Mesothelial cell of epicardium (in vitro differentiated cells): Measurements from ENCODE around the gene GHR. TPM values are rescaled to one million over a fixed set of nuclear protein-coding genes. Genes with fewer than 3 reads are reported as not detected.

Source experiments
- DNase-seq, 2 experiments: peaks; one replicate each; pipeline ENCODE4 v3.0.0; 2021; ENCODE audit warnings: low spot score in 2 of 2; ENCODE audit not compliant: unreplicated experiment in 2 of 2
- H3K27ac Mint-ChIP-seq: 2 replicates; pipeline ENCODE4 v1.8.0; 2021; ENCODE audit warnings: mixed read lengths
- H3K27me3 Mint-ChIP-seq: 2 replicates; pipeline ENCODE4 v1.8.0; 2021; ENCODE audit warnings: low read depth, mixed read lengths
- H3K36me3 Mint-ChIP-seq: 2 replicates; pipeline ENCODE4 v1.8.0; 2021; ENCODE audit warnings: mixed read lengths
- H3K4me1 Mint-ChIP-seq: 2 replicates; pipeline ENCODE4 v1.8.0; 2021; ENCODE audit warnings: mixed read lengths
- H3K4me3 Mint-ChIP-seq: 2 replicates; pipeline ENCODE4 v1.8.0; 2021; ENCODE audit warnings: mild to moderate bottlenecking, moderate library complexity, mixed read lengths
- H3K9me3 Mint-ChIP-seq: 2 replicates; pipeline ENCODE4 v1.8.0; 2021; ENCODE audit warnings: mixed read lengths
- CTCF ChIP-seq: fragments of 200-600 bp; sonication (generic); IDR thresholded peaks from one replicate; pipeline ENCODE4 v1.5.0; 2021; ENCODE audit warnings: antibody characterized with exemption; ENCODE audit not compliant: unreplicated experiment
- total RNA-seq: library from RNA; stranded (reverse); gene quantifications from 3 replicates; pipeline ENCODE4 v1.2.1, GENCODE V29; 2021

The GHR gene
- total RNA-seq, 1 donor from 2014 or later: 7.9 TPM

DNA sequence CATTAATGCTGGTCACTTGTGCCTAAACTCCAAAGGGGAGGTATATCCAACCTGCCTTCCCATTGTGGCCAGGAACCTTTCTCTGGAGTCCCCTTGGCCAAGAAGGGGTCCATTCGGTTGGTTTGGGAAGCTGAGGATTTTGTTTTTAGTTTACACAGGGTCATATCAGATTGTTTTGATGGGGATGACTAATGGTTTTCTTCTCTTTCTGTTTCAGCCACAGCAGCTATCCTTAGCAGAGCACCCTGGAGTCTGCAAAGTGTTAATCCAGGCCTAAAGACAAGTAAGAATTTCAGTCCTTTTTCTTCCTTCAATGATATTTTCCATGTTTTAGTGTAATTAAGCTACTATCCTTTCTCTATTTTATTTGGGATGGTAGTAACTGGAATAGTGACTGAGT lies 205.6 kb downstream of the GHR start:
- H3K4me1 Mint-ChIP-seq: peaks cover 27% of the 10 kb centered on the region
- no peaks in the 10 kb centered on the region for H3K27me3 Mint-ChIP-seq
- TF ChIP-seq CTCF: no peak
- no peaks in the 10 kb centered on the region for H3K36me3 Mint-ChIP-seq
- no peak overlapping the region for H3K27ac Mint-ChIP-seq
- H3K4me3 Mint-ChIP-seq: no peak overlapping the region
- H3K9me3 Mint-ChIP-seq: no peaks in the 10 kb centered on the region
- DNase-seq: no peak

DNA sequence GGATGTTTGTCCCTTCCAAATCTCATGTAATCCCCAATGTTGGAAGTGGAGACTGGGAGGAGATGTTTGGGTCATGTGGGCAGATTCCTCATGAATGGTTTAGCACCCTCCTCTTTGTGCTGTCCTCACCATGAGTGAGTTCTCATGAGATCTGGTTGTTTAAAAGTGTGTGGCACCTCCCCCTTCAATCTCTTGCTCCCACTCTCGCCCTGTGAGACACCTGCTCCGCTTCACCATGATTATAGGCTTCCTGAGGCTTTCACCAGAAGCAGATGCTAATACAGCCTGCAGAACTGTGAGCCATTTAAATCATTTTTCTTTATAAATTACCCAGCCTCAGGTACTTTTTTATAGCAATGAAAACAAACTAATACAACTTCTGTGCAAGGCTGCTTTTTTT lies 206.0 kb downstream of the GHR start:
- H3K9me3 Mint-ChIP-seq: no peaks in the 10 kb centered on the region
- no peak overlapping the region for H3K4me3 Mint-ChIP-seq
- no peaks in the 10 kb centered on the region for H3K27me3 Mint-ChIP-seq
- no peak overlapping the region for H3K27ac Mint-ChIP-seq
- H3K36me3 Mint-ChIP-seq: no peaks in the 10 kb centered on the region
- H3K4me1 Mint-ChIP-seq: peaks cover 27% of the 10 kb centered on the region
- DNase-seq: no peak
- no peak for TF ChIP-seq CTCF

DNA sequence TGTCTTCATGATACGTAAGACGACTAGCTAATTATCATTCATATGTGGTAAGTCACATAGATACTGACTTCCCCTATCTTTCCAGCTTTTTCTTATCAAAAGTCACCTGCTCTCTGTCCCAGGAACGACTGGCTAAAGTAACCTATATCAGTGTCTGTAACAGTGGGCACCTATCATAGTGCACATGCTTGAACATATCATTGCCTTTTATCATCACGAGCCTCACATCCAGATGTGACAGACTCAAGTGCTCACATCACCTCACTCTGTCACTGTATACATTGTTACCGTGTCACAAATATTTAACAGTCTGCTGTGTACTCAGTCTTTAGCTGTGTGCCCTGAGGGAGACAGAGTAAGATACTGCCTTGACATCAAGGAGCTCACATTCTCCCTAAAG lies 208.0 kb downstream of the GHR start:
- H3K27me3 Mint-ChIP-seq: no peaks in the 10 kb centered on the region
- H3K36me3 Mint-ChIP-seq: no peaks in the 10 kb centered on the region
- H3K27ac Mint-ChIP-seq: no peak overlapping the region
- no peaks in the 10 kb centered on the region for H3K9me3 Mint-ChIP-seq
- TF ChIP-seq CTCF: no peak
- H3K4me1 Mint-ChIP-seq: peaks cover 27% of the 10 kb centered on the region
- no peak overlapping the region for H3K4me3 Mint-ChIP-seq
- no peak for DNase-seq

DNA sequence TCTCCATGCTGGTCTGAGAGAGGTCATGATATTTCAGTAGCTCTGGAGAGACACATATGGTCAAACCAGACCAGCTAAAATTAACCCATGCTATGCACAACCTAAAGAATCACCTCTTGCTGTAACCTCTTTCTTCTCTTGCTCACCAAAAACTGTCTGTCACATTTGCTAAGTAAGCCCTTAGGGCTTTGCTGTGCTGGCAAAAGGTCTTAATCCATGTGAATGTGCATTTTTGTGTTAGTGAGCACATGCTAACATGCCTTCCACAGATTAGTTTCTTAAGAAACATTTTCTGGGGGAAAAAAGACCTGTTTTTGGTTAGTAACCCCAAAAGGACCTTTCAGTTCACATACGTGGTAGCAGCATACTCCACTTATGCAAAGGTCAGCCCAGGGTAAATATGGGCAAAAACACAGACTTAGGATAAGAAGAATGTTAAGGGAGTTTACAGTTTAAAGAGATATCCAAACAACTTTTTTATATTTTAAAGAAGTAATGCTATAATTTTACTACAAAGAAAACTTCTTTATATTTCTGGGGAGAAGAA lies 209.2 kb downstream of the GHR start:
- Mint-ChIP-seq H3K9me3 (no peaks in the 10 kb centered on the region), H3K27me3 (no peaks in the 10 kb centered on the region), H3K4me1 (peaks cover 27% of the 10 kb centered on the region), H3K36me3 (no peaks in the 10 kb centered on the region), H3K4me3 (no peak overlapping the region), H3K27ac (peak overlapping the region; percentile 57)
- no peak for DNase-seq
- no peak for TF ChIP-seq CTCF

- TF ChIP-seq CTCF: no peak
- Mint-ChIP-seq H3K4me3 (no peak overlapping the region), H3K27ac (peak overlapping the region; percentile 14), H3K4me1 (peaks cover 27% of the 10 kb centered on the region), H3K36me3 (no peaks in the 10 kb centered on the region), H3K9me3 (no peaks in the 10 kb centered on the region), H3K27me3 (no peaks in the 10 kb centered on the region)
- no peak for DNase-seq
These were observed 211.3 kb downstream of the GHR start for GRCh38 chr5:42634575-42634974.

DNA sequence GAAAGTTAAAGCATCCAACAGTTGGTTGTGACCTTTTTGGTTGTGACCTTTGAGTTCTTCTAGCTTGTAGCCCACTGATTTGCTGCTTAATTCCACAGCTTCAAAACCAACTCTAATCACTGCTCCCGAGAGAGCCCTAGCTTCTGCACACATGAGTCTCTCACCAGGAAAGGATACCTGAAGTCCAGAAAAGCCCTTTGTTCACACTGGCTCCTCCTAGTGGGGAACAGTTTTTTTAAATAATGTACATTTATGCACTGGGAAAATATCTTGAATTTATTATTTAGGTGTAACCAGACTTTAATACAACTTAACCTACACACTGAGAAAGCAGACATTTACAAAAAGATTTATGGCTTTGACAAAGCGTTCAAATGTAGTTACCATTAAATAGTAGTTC lies 213.2 kb downstream of the GHR start:
- H3K36me3 Mint-ChIP-seq: no peaks in the 10 kb centered on the region
- H3K9me3 Mint-ChIP-seq: no peaks in the 10 kb centered on the region
- H3K27ac Mint-ChIP-seq: no peak overlapping the region
- peaks cover 21% of the 10 kb centered on the region for H3K4me1 Mint-ChIP-seq
- H3K4me3 Mint-ChIP-seq: no peak overlapping the region
- TF ChIP-seq CTCF: no peak
- no peaks in the 10 kb centered on the region for H3K27me3 Mint-ChIP-seq
- DNase-seq: no peak
